GM12878 (cell line): ENCODE data around the gene LYPD5. TPM values are rescaled to one million over a fixed set of nuclear protein-coding genes. Genes with fewer than 3 reads are reported as not detected.

Experiments
- ATAC-seq: fragments of 200-7000 bp; cut with Tn5 transposase; 3 replicates; pipeline ENCODE4 v1.9.1; 2020; ENCODE audit warnings: mild to moderate bottlenecking, moderate library complexity
- Bru-seq: library from RNA; stranded (reverse); fragments of 400-500 nt; gene quantifications from one replicate; lab custom pipeline; 2021; lab: Mats Ljungman, UMichigan
- BruChase-seq, 2 experiments: library from RNA; stranded (reverse); fragments of 400-500 nt; gene quantifications; one replicate each; lab custom pipeline; 2021; lab: Mats Ljungman, UMichigan
- BruUV-seq: library from RNA; stranded (reverse); fragments of 400-500 nt; replicated peaks from 2 replicates; lab custom pipeline; 2021; lab: Mats Ljungman, UMichigan
- CTCF ChIA-PET: fragments of 300-600 bp; sonication (Branson Sonifier 250); formaldehyde crosslinking; extraction: SDS; loops from one replicate; lab custom pipeline; 2021; ENCODE audit warnings: inconsistent platforms; lab: Yijun Ruan, JAX
- POLR2A ChIA-PET: fragments of 350-600 bp; formaldehyde crosslinking; extraction: SDS; loops from one replicate; lab custom pipeline; 2021; ENCODE audit warnings: inconsistent platforms; lab: Charles Lee
- RAD21 ChIA-PET: fragments of 300-600 bp; sonication (Branson Sonifier 250); formaldehyde crosslinking; loops from one replicate; lab custom pipeline; 2023; ENCODE audit warnings: antibody characterized with exemption; ENCODE audit not compliant: unreplicated experiment; lab: Charles Lee
- SMC1A ChIA-PET: fragments of 300-600 bp; sonication (Branson Sonifier 250); formaldehyde crosslinking; loops from one replicate; lab custom pipeline; 2023; ENCODE audit not compliant: unreplicated experiment, uncharacterized antibody; lab: Charles Lee
- DNase-seq: peaks from one replicate; pipeline ENCODE4 v3.0.0-alpha.2; 2011; ENCODE audit warnings: low read depth, low spot score
- FAIRE-seq: peaks from 3 replicates; lab custom pipeline; 2011; peaks lifted over from hg19 to GRCh38; lab: Jason Lieb, UNC
- H2AFZ ChIP-seq: 2 replicates; pipeline ENCODE4 v1.6.0; 2011; ENCODE audit warnings: low read depth, low read length, control low read depth; ENCODE audit not compliant: control insufficient read depth
- H3K27ac ChIP-seq: 2 replicates; pipeline ENCODE4 v1.5.1; 2011; ENCODE audit warnings: control low read depth; ENCODE audit not compliant: control insufficient read depth, insufficient read depth
- H3K27me3 ChIP-seq, 2 experiments: replicated peaks in 1 of 2; 2 replicates each; pipeline versions ENCODE4 v1.6.0 to v1.6.1; 2011; ENCODE audit warnings: low read length in 1 of 2; ENCODE audit not compliant: control insufficient read depth in 2 of 2, insufficient read depth in 2 of 2
- H3K36me3 ChIP-seq, 2 experiments: 2 replicates each; pipeline ENCODE4 v1.5.1; 2011; ENCODE audit warnings: low read length in 1 of 2; ENCODE audit not compliant: control insufficient read depth in 2 of 2, insufficient read depth in 2 of 2
- H3K4me1 ChIP-seq: 2 replicates; pipeline ENCODE4 v1.6.1; 2011; ENCODE audit warnings: mild to moderate bottlenecking, low read length, moderate library complexity, mixed read lengths; ENCODE audit not compliant: control insufficient read depth, insufficient read depth
- H3K4me2 ChIP-seq: 2 replicates; pipeline ENCODE4 v1.6.0; 2011; ENCODE audit warnings: control low read depth; ENCODE audit not compliant: control insufficient read depth, insufficient read depth
- H3K4me3 ChIP-seq: fragments of 200-600 bp; sonication (generic); 2 replicates; pipeline ENCODE4 v1.5.1; 2016
- H3K79me2 ChIP-seq: 2 replicates; pipeline ENCODE4 v1.6.0; 2011; ENCODE audit warnings: low read length; ENCODE audit not compliant: control insufficient read depth, insufficient read depth
- H3K9ac ChIP-seq: 2 replicates; pipeline ENCODE4 v1.8.0; 2011; ENCODE audit warnings: low read length, control low read depth, mixed read lengths; ENCODE audit not compliant: control insufficient read depth, insufficient read depth
- H3K9me3 ChIP-seq: replicated peaks from 3 replicates; pipeline ENCODE4 v1.5.1; 2011; ENCODE audit warnings: mild to moderate bottlenecking, low read length; ENCODE audit not compliant: control insufficient read depth, insufficient read depth
- H4K20me1 ChIP-seq: 2 replicates; pipeline ENCODE4 v1.6.0; 2011; ENCODE audit not compliant: control insufficient read depth, insufficient read depth
- BCLAF1 ChIP-seq: fragments of 450-650 bp; IDR thresholded peaks from 2 replicates; pipeline ENCODE4 v1.6.1; 2017; ENCODE audit warnings: antibody characterized with exemption, mild to moderate bottlenecking, moderate library complexity
- HCFC1 ChIP-seq: fragments of 150-350 bp; IDR thresholded peaks from 2 replicates; pipeline ENCODE4 v1.6.1; 2014; ENCODE audit warnings: low read length
- NFYA ChIP-seq: IDR thresholded peaks from 2 replicates; pipeline ENCODE4 v1.6.1; 2011; ENCODE audit warnings: low read depth, mild to moderate bottlenecking, low read length, improper control_type of control experiment, borderline replicate concordance
- NRF1 ChIP-seq: conservative IDR thresholded peaks from 2 replicates; pipeline ENCODE4 v1.6.1; 2011; ENCODE audit warnings: mild to moderate bottlenecking, low read depth, low read length, improper control_type of control experiment
- PKNOX1 ChIP-seq: fragments of 450-650 bp; IDR thresholded peaks from 2 replicates; pipeline ENCODE4 v1.6.1; 2016; ENCODE audit warnings: mild to moderate bottlenecking
- PML ChIP-seq: IDR thresholded peaks from 2 replicates; pipeline ENCODE4 v1.6.1; 2012; ENCODE audit warnings: low read length, inconsistent platforms
- POLR2AphosphoS2 ChIP-seq: IDR thresholded peaks from 2 replicates; pipeline ENCODE4 v1.6.1; 2011; ENCODE audit warnings: low read depth, mild to moderate bottlenecking, low read length, improper control_type of control experiment, moderate library complexity
- RCOR1 ChIP-seq: conservative IDR thresholded peaks from 2 replicates; pipeline ENCODE4 v1.6.1; 2012; ENCODE audit warnings: low read depth, low read length, improper control_type of control experiment
- SKIL ChIP-seq: fragments of 450-650 bp; IDR thresholded peaks from 2 replicates; pipeline ENCODE4 v1.6.1; 2017; ENCODE audit warnings: mild to moderate bottlenecking, low read depth, inconsistent platforms; ENCODE audit not compliant: poor library complexity, severe bottlenecking
- SMC3 ChIP-seq: IDR thresholded peaks from 2 replicates; pipeline ENCODE4 v1.6.1; 2011; ENCODE audit warnings: low read length, improper control_type of control experiment, borderline replicate concordance
- SUPT20H ChIP-seq: IDR thresholded peaks from 2 replicates; pipeline ENCODE4 v1.6.1; 2011; ENCODE audit warnings: low read depth, mild to moderate bottlenecking, low read length, moderate library complexity, borderline replicate concordance; ENCODE audit not compliant: control insufficient read depth
- ZNF217 ChIP-seq: fragments of 450-650 bp; IDR thresholded peaks from 2 replicates; pipeline ENCODE4 v1.6.1; 2017; ENCODE audit warnings: antibody characterized with exemption, mild to moderate bottlenecking
- ZZZ3 ChIP-seq: IDR thresholded peaks from 2 replicates; pipeline ENCODE4 v1.6.1; 2011; ENCODE audit warnings: low read depth; ENCODE audit not compliant: control insufficient read depth, insufficient read length
- WGBS: methylation state at CpG from one replicate; pipeline ENCODE4 v1.1.6; 2016; ENCODE audit warnings: low lambda C conversion rate; ENCODE audit not compliant: insufficient replicate concordance, insufficient coverage; ENCODE audit errors: missing lambda C conversion rate; 5-methylcytosine and 5-hydroxymethylcytosine counted together
- in situ Hi-C: fragments of 300-500 bp; cut with MboI; formaldehyde crosslinking; loops from 9 replicates; pipeline ENCODE4 v1.14.3; 2018; ENCODE audit warnings: mixed read lengths
- intact Hi-C: fragments of 100-400 bp; cut with micrococcal nuclease; formaldehyde crosslinking; loops from one replicate; pipeline ENCODE4 v1.14.2; 2022; ENCODE audit not compliant: unreplicated experiment
- long read RNA-seq, 2 experiments: library from polyadenylated mRNA; unstranded; transcript quantifications; one replicate each; pipeline ENCODE4 v2.0.0, GENCODE V29; 2019 to 2020
- polyA minus RNA-seq, 3 experiments: library from RNA; depleted of rRNA, polyadenylated mRNA; stranded (reverse); fragments of >200 nt; gene quantifications; 2 replicates each; pipeline ENCODE4 v1.2.3, GENCODE V29; 2011
- polyA plus RNA-seq, 11 experiments: library from polyadenylated mRNA; depleted of rRNA in 4 of 11; unstranded in 6 of 11; stranded (reverse) in 5 of 11; fragments of >200 nt; fragmentation: Nextera tagmentation in 4 of 11; fragmentation: Illumina TruSeq in 1 of 11; extraction: Ambion mirVana in 4 of 11; extraction: Trizol in 1 of 11; gene quantifications; 1 replicate in 1 of 11; 2 replicates in 10 of 11; pipeline versions ENCODE4 v1.2.1 to v1.2.3, GENCODE V29; 2011 to 2016; ENCODE audit warnings: inconsistent platforms in 2 of 11, missing spikeins in 2 of 11, low read depth in 1 of 11
- total RNA-seq, 4 experiments: library from RNA; depleted of rRNA in 3 of 4; stranded (reverse); fragments of >200 nt in 3 of 4; fragmentation: Illumina TruSeq in 1 of 4; extraction: Trizol in 1 of 4; gene quantifications; 2 replicates each; pipeline versions ENCODE4 v1.2.1 to v1.2.3, GENCODE V29; 2013 to 2021

LYPD5 gene
- total RNA-seq (2013; cell fraction: nucleolus; rRNA removed), result 0.25 TPM in 1 of 2 replicates, not detected in the other
- total RNA-seq (2014; rRNA removed), result 0.76 and 1.4 TPM in 2 replicates
- 0.37 and 0.40 TPM in 2 replicates for total RNA-seq (2014; rRNA removed; fragmentation: Illumina TruSeq; extraction: Trizol)
- total RNA-seq (2021), result 0.69 and 1.5 TPM in 2 replicates
- not detected for polyA plus RNA-seq (2011; ENCODE audit: low read depth)
- polyA plus RNA-seq (2011; rRNA removed), result 0.04 and 0.09 TPM in 2 replicates
- polyA plus RNA-seq (2011; cell fraction: cytosol; rRNA removed), result 0.10 and 0.16 TPM in 2 replicates
- 0.37 TPM in 1 of 2 replicates, not detected in the other for polyA plus RNA-seq (2011; cell fraction: nucleus; rRNA removed)
- polyA plus RNA-seq (2012), result 0.23 and 0.51 TPM in 2 replicates
- 0.56 and 0.62 TPM in 2 replicates for polyA plus RNA-seq (2014; fragmentation: Illumina TruSeq; extraction: Trizol)
- polyA plus RNA-seq (2014; fragmentation: Nextera tagmentation; extraction: Ambion mirVana), result under 1 TPM in 1 of 2 experiments, not detected in 1; 0.24 TPM
- polyA plus RNA-seq (2014; rRNA removed), result 2.0 and 2.2 TPM in 2 replicates
- polyA plus RNA-seq (2016; fragmentation: Nextera tagmentation; extraction: Ambion mirVana), result 1 to 10 TPM; 1.1 to 1.5 TPM
- polyA minus RNA-seq (2011; rRNA and poly(A)+ RNA removed), result not detected in 2 replicates
- not detected in 2 replicates for polyA minus RNA-seq (2011; cell fraction: cytosol; rRNA and poly(A)+ RNA removed)
- 0.36 TPM in 1 of 2 replicates, not detected in the other for polyA minus RNA-seq (2011; cell fraction: nucleus; rRNA and poly(A)+ RNA removed)
- percentile 7 among the genes with signal in this experiment for Bru-seq, nascent RNA
- percentile 10 among the genes with signal in this experiment for BruChase-seq, experiment 1, labeled RNA remaining after a 6-hour chase
- BruChase-seq, experiment 2, labeled RNA remaining after a 2-hour chase, result percentile 14 among the genes with signal in this experiment
- long read RNA-seq, experiment 1, result 0 reads
- long read RNA-seq, experiment 2, partial matches to known transcripts, result 0 of 1 reads
- long read RNA-seq, experiment 2, other reads (novel, unspliced or antisense), result 1 of 1 reads

GRCh38 chr19:43802216-43802951 is at the start of gene LYPD5:
Gene LYPD5 (minus strand): TSS chr19:43802447. CDS start chr19:43802380, 67 bp downstream.
- in situ Hi-C loops (loop anchor here (10.0 kb wide), 1 partner anchor 358 kb away; no protein-coding TSS in a partner anchor), intact Hi-C loops (no loop called here)
- FAIRE-seq (no peak), DNase-seq (no peak), ATAC-seq (no peak)
- WGBS, result 39% methylated on average over 12 of the region's 12 CpGs
- H3K27me3 ChIP-seq, result no peaks in the 10 kb centered on the region
- H3K4me2 ChIP-seq, result no peak within 1 kb of the TSS
- SMC1A ChIA-PET, result no interaction called here
- H3K27ac ChIP-seq, result no peak within 1 kb of the TSS
- CTCF ChIA-PET, result no interaction called here
- no peaks in the 10 kb centered on the region for H3K36me3 ChIP-seq
- no peak within 1 kb of the TSS for H3K4me3 ChIP-seq
- no peak within 1 kb of the TSS for H3K9ac ChIP-seq
- RAD21 ChIA-PET, result no interaction called here
- POLR2A ChIA-PET, result no interaction called here
- no peaks in the 10 kb centered on the region for H3K79me2 ChIP-seq
- H4K20me1 ChIP-seq, result 0 out of 2 replicates have a peak, but pooled peaks cover 2% of the 10 kb centered on the region
- peaks cover 4% of the 10 kb centered on the region for H3K4me1 ChIP-seq
- no peaks in the 10 kb centered on the region; the same call in 2 of the 3 replicates for H3K9me3 ChIP-seq
- no peak within 1 kb of the TSS for H2AFZ ChIP-seq
- no TSS peak for BruUV-seq
- TF ChIP-seq NRF1 (no peak), PML (no peak), SMC3 (no peak), POLR2AphosphoS2 (no peak), ZZZ3 (no peak), PKNOX1 (no peak), NFYA (no peak), RCOR1 (no peak), HCFC1 (no peak), SUPT20H (no peak), SKIL (no peak), BCLAF1 (no peak), ZNF217 (no peak)
